K562 (cell line): Measurements from ENCODE around the gene CLCF1. TPM values are rescaled to one million over a fixed set of nuclear protein-coding genes. Genes with fewer than 3 reads are reported as not detected.

Experiments
- AFF4 ChIP-seq: sonication (generic); formaldehyde crosslinking; IDR thresholded peaks from 2 replicates; pipeline ENCODE4 v1.8.0; 2023; ENCODE audit warnings: mild to moderate bottlenecking, missing genetic modification reagents
- ARID2 ChIP-seq: fragments of 450-650 bp; IDR thresholded peaks from 2 replicates; pipeline ENCODE4 v1.6.1; 2017; ENCODE audit warnings: antibody characterized with exemption, mild to moderate bottlenecking
- RFX1 ChIP-seq: fragments of 450-650 bp; IDR thresholded peaks from 2 replicates; pipeline ENCODE4 v1.6.1; 2016; ENCODE audit warnings: mild to moderate bottlenecking, moderate library complexity
- RNF2 ChIP-seq: sonication (generic); IDR thresholded peaks from 2 replicates; pipeline ENCODE4 v1.6.1; 2016
- SIN3A ChIP-seq, 2 experiments: fragments of 150-350 bp in 1 of 2; IDR thresholded peaks; 2 replicates each; pipeline ENCODE4 v1.6.1; 2011 to 2016; ENCODE audit warnings: borderline replicate concordance in 2 of 2, low read depth in 2 of 2, low read length in 2 of 2, mild to moderate bottlenecking in 2 of 2, moderate library complexity in 2 of 2; ENCODE audit not compliant: control insufficient read depth in 1 of 2
- STAG1 ChIP-seq: sonication (generic); formaldehyde crosslinking; IDR thresholded peaks from 2 replicates; pipeline ENCODE4 v1.5.0; 2020; ENCODE audit warnings: missing genetic modification reagents, borderline replicate concordance
- ZBTB40 ChIP-seq, 2 experiments: fragments of 450-650 bp in 1 of 2; sonication (generic) in 1 of 2; formaldehyde crosslinking in 1 of 2; IDR thresholded peaks; 2 replicates each; pipeline versions ENCODE4 v1.7.1 to v1.9.0; 2016 to 2022; ENCODE audit warnings: inconsistent platforms in 1 of 2, mild to moderate bottlenecking in 1 of 2, missing genetic modification reagents in 1 of 2
- ZNF592 ChIP-seq: fragments of 450-650 bp; IDR thresholded peaks from 2 replicates; pipeline ENCODE4 v1.6.1; 2017; ENCODE audit warnings: antibody characterized with exemption, mild to moderate bottlenecking
- polyA plus RNA-seq, 8 experiments: library from polyadenylated mRNA; depleted of rRNA in 4 of 8; stranded (reverse) in 5 of 8; unstranded in 3 of 8; fragments of >200 nt; fragmentation: Nextera tagmentation in 2 of 8; fragmentation: Illumina TruSeq in 1 of 8; extraction: Ambion mirVana in 2 of 8; extraction: Trizol in 1 of 8; gene quantifications; 2 replicates each; pipeline versions ENCODE4 v1.2.1 to v1.2.3, GENCODE V29; 2011 to 2014; ENCODE audit warnings: inconsistent platforms in 1 of 8, missing spikeins in 1 of 8
- total RNA-seq, 7 experiments: library from RNA; depleted of rRNA in 6 of 7; stranded (reverse); fragments of >200 nt in 6 of 7; fragmentation: Illumina TruSeq in 2 of 7; extraction: Trizol in 2 of 7; gene quantifications; 2 replicates each; pipeline versions ENCODE4 v1.2.1 to v1.2.3, GENCODE V29; 2011 to 2021; ENCODE audit warnings: low replicate concordance in 1 of 7

CLCF1 gene
- total and polyA plus RNA-seq, 9 of the 15 experiments (the other 6 are each of a cell fraction or from before 2014, with no cell fraction given): 0.49 to 5.8 (median 3.0) TPM

- peak; percentile 55 for TF ChIP-seq ZNF592
- peak; percentile 74 for TF ChIP-seq ZBTB40 (IDR thresholded peaks at IDR 0.05)
- no peak for TF ChIP-seq ZBTB40 (CRISPR knock-in tag; IDR thresholded peaks at IDR 0.05)
- peak; percentile 100 for TF ChIP-seq RFX1
- TF ChIP-seq SIN3A (IDR thresholded peaks at IDR 0.05; ENCODE audit: borderline replicate concordance in 2 of 2, control insufficient read depth in 1 of 2, low read depth in 2 of 2, low read length in 2 of 2): peak; percentile 62 to 89; a peak in 3 of 4 replicates
- peak; percentile 99 for TF ChIP-seq ARID2
- TF ChIP-seq AFF4 (CRISPR knock-in tag): no peak
- TF ChIP-seq STAG1: peak; percentile 68; the same call in 1 of the 2 replicates
- TF ChIP-seq RNF2: peak; percentile 59; the same call in 1 of the 2 replicates
Measured at GRCh38 chr11:67317205-67317887, 56.1 kb downstream of the CLCF1 start (continued).
